ENCODE data around the gene DCTN2.

DCTN2 gene

DNA sequence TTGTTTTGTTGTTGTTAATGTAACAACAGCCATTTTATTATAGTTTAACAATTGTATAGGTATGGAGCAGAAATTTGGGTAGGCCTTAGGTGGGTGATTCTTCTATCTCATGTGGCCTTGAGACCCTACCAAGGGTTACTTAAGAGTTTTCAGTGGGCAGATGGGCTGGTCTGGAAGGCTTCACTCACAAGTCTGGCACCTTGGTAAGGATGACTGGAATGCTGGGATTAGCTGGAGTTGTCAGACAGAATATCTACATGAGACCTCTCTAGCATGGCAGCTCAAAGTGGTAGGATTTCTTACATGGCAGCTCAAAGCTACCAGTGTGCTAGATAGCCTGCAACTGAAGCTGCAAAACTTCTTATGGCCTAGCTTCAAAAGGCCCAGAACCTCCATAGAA is 61.3 kb downstream of the DCTN2 start:
- no peak for DNase-seq

- DNase-seq, result no peak
Measured at GRCh38 chr12:57483466-57483865, 63.5 kb downstream of the DCTN2 start.

DNA sequence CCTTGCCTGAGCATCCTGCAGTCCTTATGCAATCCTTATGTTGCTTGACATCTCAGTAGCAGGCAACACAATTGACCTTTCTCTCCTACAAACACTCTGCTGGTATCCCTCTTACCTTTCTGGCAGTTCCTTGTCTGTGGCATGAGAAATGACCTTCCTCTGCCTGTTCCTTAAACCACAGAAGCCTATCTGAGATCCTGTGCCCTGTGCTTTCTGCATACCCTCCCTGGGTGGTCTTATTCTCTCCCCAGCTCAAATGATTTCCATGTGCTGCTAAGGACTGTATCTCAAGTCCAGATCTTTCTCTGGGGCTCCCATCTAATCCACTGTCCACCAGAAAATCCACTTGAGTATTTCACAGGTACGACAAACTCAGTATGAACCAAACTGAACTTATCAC is 65.3 kb downstream of the DCTN2 start:
- no peak for DNase-seq

All from CD4-positive, alpha-beta T cell treated with Interferon alpha-2 for 1 hour (primary cell).